Caki2 (cell line): Measurements from ENCODE around the gene ZSWIM4. TPM values are rescaled to one million over a fixed set of nuclear protein-coding genes. Genes with fewer than 3 reads are reported as not detected.

Source experiments
- DNase-seq: peaks from one replicate; pipeline ENCODE4 v3.0.0-alpha.2; 2015; ENCODE audit warnings: low read depth
- in situ Hi-C: cut with HindIII; loops from 2 replicates; pipeline ENCODE4 v1.10.0; 2016; ENCODE audit warnings: low sequenced_read_pairs, low pct_unique_long_range_greater_than_20kb, mixed read lengths
- total RNA-seq: library from RNA; depleted of rRNA; stranded (reverse); fragments of >200 nt; shearing (Covaris generic); gene quantifications from 2 replicates; pipeline ENCODE4 v1.2.3, GENCODE V29; 2014; ENCODE audit warnings: low replicate concordance

ZSWIM4 gene
- total RNA-seq, 1 experiment from 2014 or later, result 6.2 TPM

DNA sequence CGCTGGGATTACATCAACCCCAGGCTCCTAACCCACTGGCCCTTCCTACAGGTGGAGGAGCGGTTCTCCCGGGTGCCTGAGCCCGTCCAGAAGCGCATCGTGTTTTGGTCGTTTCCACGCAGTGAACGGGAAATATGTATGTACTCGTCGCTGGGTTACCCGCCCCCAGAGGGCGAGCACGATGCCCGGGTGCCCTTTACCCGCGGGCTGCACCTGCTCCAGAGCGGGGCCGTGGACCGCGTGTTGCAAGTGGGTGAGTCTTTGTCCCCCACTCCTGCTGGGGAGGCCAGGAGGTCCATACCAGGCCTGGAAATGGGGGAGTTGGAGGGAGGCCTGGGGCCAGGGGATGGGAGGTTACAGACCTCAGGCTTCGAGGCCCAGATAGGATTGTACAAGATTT is 4.4 kb downstream of the ZSWIM4 start:
- in situ Hi-C loops, result no loop called here

DNA sequence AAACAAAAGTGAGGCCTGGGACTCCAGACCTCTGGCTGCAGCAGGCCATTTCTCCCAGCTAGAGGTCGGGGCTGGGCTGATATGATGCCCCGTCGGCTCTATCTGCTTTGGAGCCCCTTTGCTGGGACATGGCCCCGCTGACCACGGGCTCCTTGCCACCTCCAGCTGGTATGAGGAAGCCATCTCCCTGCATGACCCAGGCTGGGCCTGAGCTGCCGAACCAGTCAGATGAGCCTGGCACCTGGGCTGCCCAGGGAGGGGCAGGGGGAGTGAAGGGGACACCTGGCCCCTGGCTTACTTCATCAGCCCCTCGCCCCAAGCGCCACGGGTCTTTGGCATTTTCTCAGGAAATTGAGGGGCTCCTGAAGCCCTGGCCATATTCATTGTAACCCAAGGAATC is 7.8 kb downstream of the ZSWIM4 start:
- in situ Hi-C loops, result no loop called here
- no peak for DNase-seq

More for the DNA sequence above, 4.4 kb downstream of the ZSWIM4 start:
- DNase-seq, result no peak

GRCh38 chr19:13804830-13805683 is 9.8 kb downstream of the ZSWIM4 start:
- in situ Hi-C loops, result no loop called here
- DNase-seq, result no peak

DNA sequence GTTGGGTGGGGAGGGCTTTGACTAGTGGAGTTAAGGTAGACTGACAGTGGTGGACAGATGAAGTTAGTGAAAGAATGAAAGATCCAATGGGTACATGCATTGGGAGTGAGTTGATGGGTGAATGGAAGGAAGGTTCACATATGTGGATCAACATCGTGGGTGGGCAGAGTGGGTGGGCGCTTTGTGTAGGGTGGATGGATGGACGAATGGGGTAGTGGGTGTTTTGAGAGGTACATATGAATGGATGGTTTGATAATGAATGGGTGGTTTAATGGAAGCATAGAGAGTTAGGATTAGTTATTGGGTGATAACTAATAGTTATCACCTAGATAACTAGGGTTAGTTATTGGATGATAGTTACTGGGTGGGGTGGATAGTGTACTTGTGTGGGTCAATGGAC is 11.5 kb downstream of the ZSWIM4 start:
- in situ Hi-C loops, result no loop called here
- DNase-seq, result no peak

DNA sequence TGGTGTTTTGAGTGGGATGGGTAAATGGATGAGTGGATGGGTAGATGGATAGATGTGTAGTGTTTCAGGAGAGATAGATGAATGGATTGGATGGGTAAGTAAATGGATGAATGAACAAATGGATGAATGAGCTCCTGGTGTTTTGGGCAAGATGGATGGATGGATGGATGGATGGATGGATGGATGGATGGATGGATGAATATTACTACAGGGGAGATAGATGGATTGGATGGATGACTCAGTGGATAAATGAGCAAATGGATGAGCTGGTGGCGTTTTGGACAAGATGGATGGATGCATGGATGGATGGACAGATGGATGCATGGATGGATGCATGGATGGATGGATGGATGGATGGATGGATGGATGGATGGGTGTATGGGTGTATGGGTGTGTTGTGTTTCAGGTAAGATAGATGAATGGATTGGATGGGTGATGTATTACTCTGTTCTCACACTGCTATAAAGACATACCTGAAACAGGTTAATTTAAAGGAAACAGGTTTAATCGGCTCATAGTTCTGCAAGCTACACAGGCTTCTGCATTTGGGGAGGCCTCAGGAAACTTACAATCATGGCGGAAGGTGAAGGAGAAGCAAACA is 12.3 kb downstream of the ZSWIM4 start:
- in situ Hi-C loops, result no loop called here
- no peak for DNase-seq

GRCh38 chr19:13808856-13809255 is 13.6 kb downstream of the ZSWIM4 start:
- DNase-seq, result no peak
- in situ Hi-C loops, result no loop called here

DNA sequence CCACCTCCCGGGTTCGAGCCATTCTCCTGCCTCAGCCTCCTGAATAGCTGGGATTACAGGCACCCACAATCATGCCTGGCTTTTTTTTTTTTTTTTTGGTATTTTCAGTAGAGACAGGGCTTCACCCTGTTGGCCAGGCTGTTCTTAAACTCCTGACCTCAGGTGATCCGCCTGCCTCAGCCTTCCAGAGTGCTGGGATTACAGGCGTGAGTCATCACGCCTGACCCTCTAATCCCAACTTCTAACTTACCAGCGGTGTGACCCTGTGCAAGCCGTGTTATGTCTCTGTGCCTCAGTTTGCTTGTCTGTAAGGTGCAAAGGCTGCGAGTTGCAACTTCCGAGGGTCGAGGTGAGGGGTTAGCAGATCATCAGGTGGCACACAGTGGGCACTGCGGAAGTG is 17.3 kb downstream of the ZSWIM4 start:
- DNase-seq, result no peak
- in situ Hi-C loops, result no loop called here

DNA sequence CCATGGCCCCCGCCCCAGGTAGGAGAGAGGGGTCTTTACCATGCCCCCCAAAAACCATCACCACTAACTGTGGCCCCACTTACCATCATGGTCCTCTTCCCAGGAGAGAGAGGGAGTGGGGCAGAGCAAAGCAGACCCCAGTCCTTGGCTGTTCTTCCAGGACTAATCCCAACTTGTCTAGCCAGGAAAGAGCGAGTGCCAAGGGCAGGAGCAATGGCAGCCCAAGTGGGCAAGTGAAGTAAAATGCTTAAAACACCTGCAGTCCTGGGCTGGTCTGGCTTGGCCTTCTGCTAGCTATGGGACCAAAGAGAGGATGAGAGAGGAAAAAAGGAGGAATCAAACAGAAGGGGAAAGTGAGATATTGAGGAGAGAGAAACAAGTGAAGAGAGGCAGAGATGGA is 17.9 kb downstream of the ZSWIM4 start:
- DNase-seq, result no peak
- in situ Hi-C loops, result no loop called here

GRCh38 chr19:13814550-13814949 is 19.3 kb downstream of the ZSWIM4 start:
- in situ Hi-C loops, result no loop called here
- no peak for DNase-seq

GRCh38 chr19:13817018-13817614 is 21.9 kb downstream of the ZSWIM4 start:
- no peak for DNase-seq
- in situ Hi-C loops, result no loop called here

DNA sequence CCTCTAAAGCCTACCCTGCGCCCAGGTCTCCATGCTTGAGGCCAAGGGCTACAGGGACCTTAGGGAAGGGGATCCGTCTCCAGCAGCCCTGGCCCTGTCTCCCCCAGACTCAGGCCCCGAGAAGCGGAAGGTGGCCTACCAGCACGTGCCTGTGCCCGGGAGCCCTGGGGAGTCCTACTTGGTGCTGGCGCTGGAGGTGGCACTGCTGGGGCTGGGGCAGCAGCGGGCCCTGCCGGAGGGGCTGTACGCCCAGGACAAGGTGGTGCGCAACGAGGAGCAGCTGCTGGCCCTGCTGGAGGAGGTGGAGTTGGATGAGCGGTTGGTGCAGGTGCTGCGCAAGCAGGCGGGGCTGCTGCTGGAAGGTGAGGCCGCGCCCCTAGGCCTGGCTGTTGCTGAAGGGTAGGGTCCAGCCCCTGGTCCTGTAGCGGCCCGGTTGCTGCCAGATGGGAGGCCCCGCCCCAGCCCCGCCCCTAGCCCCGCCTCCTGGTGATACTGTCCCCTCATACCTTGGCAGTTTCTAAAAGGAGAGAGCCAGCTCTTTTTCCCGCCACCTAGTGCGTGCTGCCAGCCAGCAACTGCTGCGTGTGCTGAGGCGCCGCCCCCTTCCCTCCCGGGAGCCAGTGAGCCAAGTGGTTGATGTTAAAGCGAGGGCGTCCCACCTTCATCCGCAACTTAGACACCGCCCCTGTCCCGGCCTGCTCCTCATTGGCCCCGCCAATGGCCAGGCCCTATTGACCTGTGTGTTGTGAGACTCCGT is 22.6 kb downstream of the ZSWIM4 start:
- in situ Hi-C loops, result no loop called here
- DNase-seq, result no peak

DNA sequence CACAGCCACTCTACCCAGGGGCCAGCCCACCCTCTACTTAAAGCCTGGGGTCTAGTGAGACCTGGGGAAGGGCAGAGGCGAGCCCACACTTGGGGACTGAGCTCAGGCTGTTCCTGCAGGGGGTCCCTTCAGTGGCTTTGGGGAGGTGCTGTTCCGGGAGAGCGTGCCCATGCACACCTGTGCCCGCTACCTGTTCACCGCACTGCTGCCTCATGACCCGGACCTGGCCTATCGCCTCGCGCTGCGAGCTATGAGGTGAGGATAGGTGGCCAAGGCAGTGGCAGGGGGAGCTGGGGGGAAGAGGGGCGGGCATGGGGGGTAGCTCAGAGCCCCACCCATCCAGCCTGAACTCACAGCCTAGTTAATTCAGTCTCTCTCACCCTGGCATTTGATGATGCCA is 24.0 kb downstream of the ZSWIM4 start:
- in situ Hi-C loops, result no loop called here
- no peak for DNase-seq

- no peak for DNase-seq
- in situ Hi-C loops, result no loop called here
Measured at GRCh38 chr19:13821292-13821691, 26.0 kb downstream of the ZSWIM4 start.

DNA sequence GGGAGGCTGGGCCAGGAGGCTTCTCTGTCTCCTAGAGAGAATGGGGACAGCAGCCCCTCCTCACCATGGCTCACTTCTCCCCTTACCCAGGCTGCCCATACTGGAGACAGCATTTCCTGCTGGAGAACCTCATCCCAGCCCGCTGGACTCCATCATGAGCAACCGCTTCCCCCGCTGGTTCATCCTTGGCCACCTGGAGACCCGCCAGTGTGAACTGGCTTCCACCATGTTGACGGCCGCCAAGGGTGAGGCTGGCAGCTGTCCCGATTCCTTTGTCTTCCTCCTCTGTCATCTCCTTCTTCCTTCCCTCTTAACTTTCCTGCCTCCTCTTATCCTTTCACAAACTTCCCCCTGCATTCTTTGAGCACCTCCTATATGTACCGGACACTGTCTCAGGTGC is 28.0 kb downstream of the ZSWIM4 start:
- no peak for DNase-seq
- in situ Hi-C loops, result no loop called here

DNA sequence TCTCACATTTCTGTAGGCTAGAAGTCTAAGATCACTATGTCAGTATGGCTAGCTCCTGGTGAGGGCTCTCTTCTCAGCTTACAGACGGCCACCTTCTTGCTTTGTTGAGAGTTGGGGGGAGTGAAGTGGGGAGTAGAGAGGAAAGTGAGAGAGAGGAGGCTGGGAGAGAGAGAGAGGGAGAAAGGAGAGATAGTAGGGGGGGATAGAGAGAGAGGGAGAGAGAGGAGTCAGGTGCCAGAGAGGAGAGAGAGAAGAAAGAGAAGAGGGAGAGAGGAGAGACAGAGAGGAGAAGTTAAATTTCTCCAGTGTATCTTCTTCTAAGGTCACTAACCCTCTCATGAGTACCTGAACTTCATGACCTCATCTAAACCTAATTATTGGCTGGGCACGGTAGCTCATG is 28.7 kb downstream of the ZSWIM4 start:
- DNase-seq, result no peak
- in situ Hi-C loops, result no loop called here

DNA sequence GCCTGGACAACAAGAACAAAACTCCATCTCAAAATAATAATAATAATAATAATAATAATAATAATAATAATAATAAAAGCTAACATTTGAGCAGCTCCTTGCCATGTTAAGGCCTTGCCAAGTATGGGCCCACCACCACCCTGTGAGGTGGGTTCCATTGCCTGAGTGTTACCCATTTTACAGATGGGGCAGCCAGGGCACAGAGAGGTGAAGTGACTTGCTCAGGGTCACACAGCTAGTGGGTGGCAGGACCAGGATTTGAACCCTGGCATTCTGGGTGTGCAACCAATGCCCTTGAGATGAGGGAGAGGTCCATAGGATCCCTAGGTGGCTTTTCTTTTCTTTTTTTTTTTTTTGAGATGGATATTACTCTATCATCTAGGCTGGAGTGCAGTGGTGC is 29.5 kb downstream of the ZSWIM4 start:
- in situ Hi-C loops, result no loop called here
- no peak for DNase-seq

- in situ Hi-C loops, result no loop called here
- peak; percentile 96 for DNase-seq
Measured at GRCh38 chr19:13825489-13826441, 30.5 kb downstream of the ZSWIM4 start.
